ENCODE results near the gene MRPL34.

- TF ChIP-seq, protein P1, sequence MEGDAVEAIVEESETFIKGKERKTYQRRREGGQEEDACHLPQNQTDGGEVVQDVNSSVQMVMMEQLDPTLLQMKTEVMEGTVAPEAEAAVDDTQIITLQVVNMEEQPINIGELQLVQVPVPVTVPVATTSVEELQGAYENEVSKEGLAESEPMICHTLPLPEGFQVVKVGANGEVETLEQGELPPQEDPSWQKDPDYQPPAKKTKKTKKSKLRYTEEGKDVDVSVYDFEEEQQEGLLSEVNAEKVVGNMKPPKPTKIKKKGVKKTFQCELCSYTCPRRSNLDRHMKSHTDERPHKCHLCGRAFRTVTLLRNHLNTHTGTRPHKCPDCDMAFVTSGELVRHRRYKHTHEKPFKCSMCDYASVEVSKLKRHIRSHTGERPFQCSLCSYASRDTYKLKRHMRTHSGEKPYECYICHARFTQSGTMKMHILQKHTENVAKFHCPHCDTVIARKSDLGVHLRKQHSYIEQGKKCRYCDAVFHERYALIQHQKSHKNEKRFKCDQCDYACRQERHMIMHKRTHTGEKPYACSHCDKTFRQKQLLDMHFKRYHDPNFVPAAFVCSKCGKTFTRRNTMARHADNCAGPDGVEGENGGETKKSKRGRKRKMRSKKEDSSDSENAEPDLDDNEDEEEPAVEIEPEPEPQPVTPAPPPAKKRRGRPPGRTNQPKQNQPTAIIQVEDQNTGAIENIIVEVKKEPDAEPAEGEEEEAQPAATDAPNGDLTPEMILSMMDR (IDR thresholded peaks at IDR 0.05), result no peak
- TF ChIP-seq POLR2A (IDR thresholded peaks at IDR 0.05), result no peak
Measured at GRCh38 chr19:17309965-17310461, 4.3 kb downstream of the MRPL34 start.
